HepG2 (cell line): ENCODE data around the gene BRAT1. TPM values are rescaled to one million over a fixed set of nuclear protein-coding genes. Genes with fewer than 3 reads are reported as not detected.

Source experiments
- ATAC-seq: fragments of 200-7000 bp; cut with Tn5 transposase; 3 replicates; pipeline ENCODE4 v1.9.1; 2020; ENCODE audit warnings: mild to moderate bottlenecking, moderate library complexity
- BruUV-seq: library from RNA; stranded (reverse); fragments of 400-500 nt; replicated peaks from 2 replicates; lab custom pipeline; 2021; lab: Mats Ljungman, UMichigan
- CTCF ChIA-PET: fragments of 300-600 bp; formaldehyde crosslinking; extraction: SDS; loops from one replicate; lab custom pipeline; 2021; ENCODE audit warnings: low total read pairs, inconsistent platforms, low intra/inter-chr PET ratio; lab: Yijun Ruan, JAX
- POLR2A ChIA-PET: fragments of 350-600 bp; sonication (Branson Sonifier 250); formaldehyde crosslinking; loops from one replicate; lab custom pipeline; 2020; ENCODE audit warnings: antibody characterized with exemption, inconsistent platforms; lab: Yijun Ruan, JAX
- DNase-seq: peaks from one replicate; pipeline ENCODE4 v3.0.0-alpha.2; 2015; ENCODE audit warnings: low spot score
- FAIRE-seq: peaks from 3 replicates; lab custom pipeline; 2011; peaks lifted over from hg19 to GRCh38; lab: Jason Lieb, UNC
- H2AFZ ChIP-seq: one replicate; pipeline ENCODE4 v1.6.1; 2011; ENCODE audit warnings: low read length, inconsistent platforms
- H3K27ac ChIP-seq: fragments of 300-600 bp; 3 replicates; pipeline ENCODE4 v1.8.0; 2011; ENCODE audit warnings: mixed run types, mild to moderate bottlenecking, mixed read lengths, low read length, inconsistent platforms; ENCODE audit not compliant: insufficient read depth; ENCODE audit errors: extremely low read length
- H3K27me3 ChIP-seq, 2 experiments: fragments of 200-600 bp in 1 of 2; 2 replicates in 1 of 2; 3 replicates in 1 of 2; pipeline versions ENCODE4 v1.6.0 to v1.8.0; 2011; ENCODE audit warnings: low read length in 2 of 2, mild to moderate bottlenecking in 2 of 2, moderate library complexity in 2 of 2, inconsistent platforms in 1 of 2; ENCODE audit not compliant: insufficient read depth in 2 of 2, control insufficient read depth in 1 of 2
- H3K36me3 ChIP-seq, 2 experiments: fragments of 200-600 bp in 1 of 2; replicated peaks in 1 of 2; 2 replicates in 1 of 2; 3 replicates in 1 of 2; pipeline versions ENCODE4 v1.5.1 to v1.8.0; 2011; ENCODE audit warnings: low read length in 2 of 2, inconsistent platforms in 1 of 2; ENCODE audit not compliant: insufficient read depth in 2 of 2, control insufficient read depth in 1 of 2
- H3K4me1 ChIP-seq: 2 replicates; pipeline ENCODE4 v1.5.1; 2012; ENCODE audit warnings: low read length, inconsistent platforms; ENCODE audit not compliant: insufficient read depth
- H3K4me2 ChIP-seq: 2 replicates; pipeline ENCODE4 v1.6.0; 2011; ENCODE audit warnings: low read depth, low read length, inconsistent platforms
- H3K4me3 ChIP-seq, 3 experiments: fragments of 200-600 bp in 1 of 3; sonication (generic), shearing (Covaris generic) in 1 of 3; replicated peaks in 1 of 3; 2 replicates each; pipeline ENCODE4 v1.5.1; 2011 to 2016; ENCODE audit warnings: low read length in 3 of 3, inconsistent platforms in 2 of 3, low read depth in 2 of 3, mild to moderate bottlenecking in 2 of 3, control low read depth in 1 of 3, mixed read lengths in 1 of 3; ENCODE audit not compliant: insufficient read depth in 1 of 3
- H3K79me2 ChIP-seq: one replicate; pipeline ENCODE4 v1.6.1; 2011; ENCODE audit warnings: low read length, inconsistent platforms; ENCODE audit not compliant: insufficient read depth
- H3K9ac ChIP-seq: 2 replicates; pipeline ENCODE4 v1.6.0; 2011; ENCODE audit warnings: mild to moderate bottlenecking, low read depth, low read length, inconsistent platforms; ENCODE audit not compliant: insufficient read depth
- H3K9me3 ChIP-seq: 2 replicates; pipeline ENCODE4 v1.5.1; 2012; ENCODE audit warnings: mild to moderate bottlenecking, low read length
- H4K20me1 ChIP-seq: 2 replicates; pipeline ENCODE4 v1.6.0; 2011; ENCODE audit warnings: inconsistent platforms, mild to moderate bottlenecking, low read length, moderate library complexity; ENCODE audit not compliant: insufficient read depth
- MATR3 ChIP-seq: sonication (generic); formaldehyde crosslinking; IDR thresholded peaks from 2 replicates; pipeline ENCODE4 v1.4.0; 2020; ENCODE audit warnings: missing genetic modification reagents
- WGBS: methylation state at CpG from one replicate; pipeline ENCODE4 v1.1.6; 2017; ENCODE audit warnings: low lambda C conversion rate; 5-methylcytosine and 5-hydroxymethylcytosine counted together
- in situ Hi-C: cut with HindIII; loops from 2 replicates; pipeline ENCODE4 v1.10.0; 2017; ENCODE audit warnings: low pct_unique_long_range_greater_than_20kb; ENCODE audit not compliant: extremely low pct_ligation_motif_present
- intact Hi-C: fragments of 100-400 bp; cut with micrococcal nuclease; formaldehyde crosslinking; loops from one replicate; pipeline ENCODE4 v1.10.0; 2022; ENCODE audit not compliant: unreplicated experiment
- polyA plus RNA-seq, 8 experiments: library from polyadenylated mRNA; depleted of rRNA in 3 of 8; stranded (reverse) in 7 of 8; unstranded in 1 of 8; fragments of >200 nt; fragmentation: Illumina TruSeq in 4 of 8; extraction: Trizol in 4 of 8; gene quantifications; 2 replicates each; pipeline versions ENCODE4 v1.2.1 to v1.2.3, GENCODE V29; 2011 to 2016; ENCODE audit warnings: low read depth in 4 of 8, missing spikeins in 1 of 8, mixed read lengths in 1 of 8; ENCODE audit not compliant: insufficient read depth in 1 of 8
- total RNA-seq, 5 experiments: library from RNA; depleted of rRNA; stranded (reverse); fragments of >200 nt; fragmentation: Illumina TruSeq; extraction: Trizol; gene quantifications; 2 replicates each; pipeline ENCODE4 v1.2.3, GENCODE V29; 2016; ENCODE audit warnings: low read depth in 1 of 5
- TF ChIP-seq, protein P1 (sequence below): sonication (generic); formaldehyde crosslinking; IDR thresholded peaks from 2 replicates; pipeline ENCODE4 v1.4.0; 2020; ENCODE audit warnings: missing genetic modification reagents, borderline replicate concordance

Gene BRAT1
- total and polyA plus RNA-seq, 2 of the 13 experiments (the other 11 are each of a cell fraction or from before 2014, with no cell fraction given) = 10.2 to 20.3 TPM

DNA sequence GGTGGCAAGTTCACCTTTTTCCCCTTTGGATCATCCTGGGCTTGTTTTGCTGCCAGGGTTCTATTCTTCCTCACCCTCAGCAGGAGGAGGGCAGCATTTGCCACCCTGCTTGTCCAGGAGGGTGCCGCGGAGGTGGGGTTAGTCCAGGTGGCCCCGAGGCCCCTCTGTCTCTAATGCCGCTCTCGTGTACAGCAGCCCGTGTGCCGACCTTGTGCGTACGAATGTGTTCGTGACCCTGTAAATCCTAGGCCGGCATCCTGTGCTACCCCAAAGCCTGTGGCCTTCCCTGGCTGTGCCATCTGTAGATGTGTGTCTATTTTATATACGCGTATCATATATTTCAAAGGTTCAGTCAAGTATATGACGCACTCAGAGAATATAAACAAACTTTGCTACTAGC is 14.1 kb upstream of the BRAT1 start:
- ChIA-PET CTCF (no interaction called here), POLR2A (no interaction called here)
- FAIRE-seq = no peak
- no peak for ATAC-seq
- H3K27ac ChIP-seq = no peak overlapping the region
- TF ChIP-seq, protein P1, sequence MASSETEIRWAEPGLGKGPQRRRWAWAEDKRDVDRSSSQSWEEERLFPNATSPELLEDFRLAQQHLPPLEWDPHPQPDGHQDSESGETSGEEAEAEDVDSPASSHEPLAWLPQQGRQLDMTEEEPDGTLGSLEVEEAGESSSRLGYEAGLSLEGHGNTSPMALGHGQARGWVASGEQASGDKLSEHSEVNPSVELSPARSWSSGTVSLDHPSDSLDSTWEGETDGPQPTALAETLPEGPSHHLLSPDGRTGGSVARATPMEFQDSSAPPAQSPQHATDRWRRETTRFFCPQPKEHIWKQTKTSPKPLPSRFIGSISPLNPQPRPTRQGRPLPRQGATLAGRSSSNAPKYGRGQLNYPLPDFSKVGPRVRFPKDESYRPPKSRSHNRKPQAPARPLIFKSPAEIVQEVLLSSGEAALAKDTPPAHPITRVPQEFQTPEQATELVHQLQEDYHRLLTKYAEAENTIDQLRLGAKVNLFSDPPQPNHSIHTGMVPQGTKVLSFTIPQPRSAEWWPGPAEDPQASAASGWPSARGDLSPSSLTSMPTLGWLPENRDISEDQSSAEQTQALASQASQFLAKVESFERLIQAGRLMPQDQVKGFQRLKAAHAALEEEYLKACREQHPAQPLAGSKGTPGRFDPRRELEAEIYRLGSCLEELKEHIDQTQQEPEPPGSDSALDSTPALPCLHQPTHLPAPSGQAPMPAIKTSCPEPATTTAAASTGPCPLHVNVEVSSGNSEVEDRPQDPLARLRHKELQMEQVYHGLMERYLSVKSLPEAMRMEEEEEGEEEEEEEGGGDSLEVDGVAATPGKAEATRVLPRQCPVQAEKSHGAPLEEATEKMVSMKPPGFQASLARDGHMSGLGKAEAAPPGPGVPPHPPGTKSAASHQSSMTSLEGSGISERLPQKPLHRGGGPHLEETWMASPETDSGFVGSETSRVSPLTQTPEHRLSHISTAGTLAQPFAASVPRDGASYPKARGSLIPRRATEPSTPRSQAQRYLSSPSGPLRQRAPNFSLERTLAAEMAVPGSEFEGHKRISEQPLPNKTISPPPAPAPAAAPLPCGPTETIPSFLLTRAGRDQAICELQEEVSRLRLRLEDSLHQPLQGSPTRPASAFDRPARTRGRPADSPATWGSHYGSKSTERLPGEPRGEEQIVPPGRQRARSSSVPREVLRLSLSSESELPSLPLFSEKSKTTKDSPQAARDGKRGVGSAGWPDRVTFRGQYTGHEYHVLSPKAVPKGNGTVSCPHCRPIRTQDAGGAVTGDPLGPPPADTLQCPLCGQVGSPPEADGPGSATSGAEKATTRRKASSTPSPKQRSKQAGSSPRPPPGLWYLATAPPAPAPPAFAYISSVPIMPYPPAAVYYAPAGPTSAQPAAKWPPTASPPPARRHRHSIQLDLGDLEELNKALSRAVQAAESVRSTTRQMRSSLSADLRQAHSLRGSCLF (CRISPR knock-in tag) = no peak
- no peak for TF ChIP-seq MATR3 (CRISPR knock-in tag)
- H3K4me1 ChIP-seq = peaks cover 19% of the 10 kb centered on the region
- DNase-seq = no peak
- intact Hi-C loops (loop anchor here (5.0 to 10.0 kb wide), 2 partner anchors 95 to 98 kb away; partner anchors contain the start of gene GRIFIN), in situ Hi-C loops (loop anchor here (5.0 to 10.0 kb wide), 2 partner anchors 75 to 98 kb away; no protein-coding TSS in a partner anchor)
- no peaks in the 10 kb centered on the region for H3K36me3 ChIP-seq
- no peaks in the 10 kb centered on the region for H4K20me1 ChIP-seq
- H3K9me3 ChIP-seq = no peaks in the 10 kb centered on the region
- no peak overlapping the region for H2AFZ ChIP-seq
- H3K27me3 ChIP-seq = no peaks in the 10 kb centered on the region
- H3K4me3 ChIP-seq = no peak overlapping the region
- 97% methylated on average over 12 of the region's 14 CpGs for WGBS
- H3K79me2 ChIP-seq = no peaks in the 10 kb centered on the region
- no peak overlapping the region for H3K9ac ChIP-seq
- BruUV-seq = no TSS peak
- no peak overlapping the region for H3K4me2 ChIP-seq
